HepG2 (cell line): ENCODE data around the gene CHKB. TPM values are rescaled to one million over a fixed set of nuclear protein-coding genes. Genes with fewer than 3 reads are reported as not detected.
A peak's percentile ranks its signal among the peaks of the same experiment; 100 is the strongest.

Source experiments
- ATF6 ChIP-seq: sonication (generic); formaldehyde crosslinking; conservative IDR thresholded peaks from 2 replicates; pipeline ENCODE4 v1.4.0; 2020; ENCODE audit warnings: missing genetic modification reagents
- PCBP2 ChIP-seq: fragments of 200-400 bp; formaldehyde crosslinking; optimal IDR thresholded peaks from 2 replicates; pipeline ENCODE3; 2018; ENCODE audit warnings: low read length, low read depth; ENCODE audit not compliant: poor library complexity, severe bottlenecking
- RAD21 ChIP-seq: fragments of 450-650 bp; formaldehyde crosslinking; IDR thresholded peaks from 2 replicates; pipeline ENCODE4 v1.5.0; 2020; ENCODE audit warnings: mild to moderate bottlenecking
- SIX1 ChIP-seq: sonication (generic); formaldehyde crosslinking; IDR thresholded peaks from 2 replicates; pipeline ENCODE4 v1.4.0; 2020; ENCODE audit warnings: missing genetic modification reagents, borderline replicate concordance
- ZBTB43 ChIP-seq: sonication (generic); formaldehyde crosslinking; conservative IDR thresholded peaks from 2 replicates; pipeline ENCODE4 v1.4.0; 2020; ENCODE audit warnings: missing genetic modification reagents
- ZFP90 ChIP-seq: sonication (generic); formaldehyde crosslinking; IDR thresholded peaks from 2 replicates; pipeline ENCODE4 v1.8.0; 2022; ENCODE audit warnings: missing genetic modification reagents, mild to moderate bottlenecking, inconsistent platforms, borderline replicate concordance
- ZNF547 ChIP-seq: sonication (generic); formaldehyde crosslinking; IDR thresholded peaks from 2 replicates; pipeline ENCODE4 v1.5.1; 2020; ENCODE audit warnings: mild to moderate bottlenecking, missing genetic modification reagents
- ZSCAN21 ChIP-seq: sonication (generic); formaldehyde crosslinking; IDR thresholded peaks from 2 replicates; pipeline ENCODE4 v1.8.0; 2022; ENCODE audit warnings: mild to moderate bottlenecking, missing genetic modification reagents, moderate library complexity, borderline replicate concordance
- ZSCAN31 ChIP-seq: sonication (generic); formaldehyde crosslinking; IDR thresholded peaks from 2 replicates; pipeline ENCODE4 v1.5.0; 2020; ENCODE audit warnings: low read depth, mild to moderate bottlenecking, missing genetic modification reagents
- polyA plus RNA-seq, 8 experiments: library from polyadenylated mRNA; depleted of rRNA in 3 of 8; stranded (reverse) in 7 of 8; unstranded in 1 of 8; fragments of >200 nt; fragmentation: Illumina TruSeq in 4 of 8; extraction: Trizol in 4 of 8; gene quantifications; 2 replicates each; pipeline versions ENCODE4 v1.2.1 to v1.2.3, GENCODE V29; 2011 to 2016; ENCODE audit warnings: low read depth in 4 of 8, missing spikeins in 1 of 8, mixed read lengths in 1 of 8; ENCODE audit not compliant: insufficient read depth in 1 of 8
- total RNA-seq, 5 experiments: library from RNA; depleted of rRNA; stranded (reverse); fragments of >200 nt; fragmentation: Illumina TruSeq; extraction: Trizol; gene quantifications; 2 replicates each; pipeline ENCODE4 v1.2.3, GENCODE V29; 2016; ENCODE audit warnings: low read depth in 1 of 5
- TF ChIP-seq, protein P1 (sequence below): sonication (generic); formaldehyde crosslinking; IDR thresholded peaks from 2 replicates; pipeline ENCODE4 v1.8.1; 2023; ENCODE audit warnings: mild to moderate bottlenecking, missing genetic modification reagents
- TF ChIP-seq, protein P2 (sequence below), 2 experiments: sonication (generic) in 1 of 2; formaldehyde crosslinking in 1 of 2; IDR thresholded peaks; 2 replicates each; pipeline versions ENCODE4 v1.6.1 to v1.9.0; 2014 to 2022; ENCODE audit warnings: antibody characterized with exemption in 1 of 2, borderline replicate concordance in 1 of 2, inconsistent platforms in 1 of 2, low read depth in 1 of 2, missing genetic modification reagents in 1 of 2
- TF ChIP-seq, protein P3 (sequence below): sonication (generic); formaldehyde crosslinking; IDR thresholded peaks from 2 replicates; pipeline ENCODE4 v1.5.0; 2020; ENCODE audit warnings: mild to moderate bottlenecking, missing genetic modification reagents

CHKB gene
- total and polyA plus RNA-seq, 2 of the 13 experiments (the other 11 are each of a cell fraction or from before 2014, with no cell fraction given), result 24.5 to 42.7 TPM

GRCh38 chr22:50627642-50628542, 45.2 kb upstream of the CHKB start, which contains the start of gene ARSA (continued):
- TF ChIP-seq, protein P1, sequence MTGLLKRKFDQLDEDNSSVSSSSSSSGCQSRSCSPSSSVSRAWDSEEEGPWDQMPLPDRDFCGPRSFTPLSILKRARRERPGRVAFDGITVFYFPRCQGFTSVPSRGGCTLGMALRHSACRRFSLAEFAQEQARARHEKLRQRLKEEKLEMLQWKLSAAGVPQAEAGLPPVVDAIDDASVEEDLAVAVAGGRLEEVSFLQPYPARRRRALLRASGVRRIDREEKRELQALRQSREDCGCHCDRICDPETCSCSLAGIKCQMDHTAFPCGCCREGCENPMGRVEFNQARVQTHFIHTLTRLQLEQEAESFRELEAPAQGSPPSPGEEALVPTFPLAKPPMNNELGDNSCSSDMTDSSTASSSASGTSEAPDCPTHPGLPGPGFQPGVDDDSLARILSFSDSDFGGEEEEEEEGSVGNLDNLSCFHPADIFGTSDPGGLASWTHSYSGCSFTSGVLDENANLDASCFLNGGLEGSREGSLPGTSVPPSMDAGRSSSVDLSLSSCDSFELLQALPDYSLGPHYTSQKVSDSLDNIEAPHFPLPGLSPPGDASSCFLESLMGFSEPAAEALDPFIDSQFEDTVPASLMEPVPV (CRISPR knock-in tag), result 0 out of 2 replicates have a peak, but pooled peaks have one; percentile 22
- TF ChIP-seq ZSCAN21 (CRISPR knock-in tag) (peak; percentile 77; the same call in 1 of the 2 replicates), ZNF547 (CRISPR knock-in tag) (peak; percentile 35; the same call in 1 of the 2 replicates), SIX1 (no peak), ATF6 (CRISPR knock-in tag) (no peak), ZSCAN31 (CRISPR knock-in tag) (0 out of 2 replicates have a peak, but pooled peaks have one; percentile 11), PCBP2 (no peak), ZFP90 (CRISPR knock-in tag) (peak; percentile 84), ZBTB43 (CRISPR knock-in tag) (0 out of 2 replicates have a peak, but pooled peaks have one; percentile 23), RAD21 (CRISPR knock-in tag) (peak; percentile 63)
- TF ChIP-seq, protein P2, sequence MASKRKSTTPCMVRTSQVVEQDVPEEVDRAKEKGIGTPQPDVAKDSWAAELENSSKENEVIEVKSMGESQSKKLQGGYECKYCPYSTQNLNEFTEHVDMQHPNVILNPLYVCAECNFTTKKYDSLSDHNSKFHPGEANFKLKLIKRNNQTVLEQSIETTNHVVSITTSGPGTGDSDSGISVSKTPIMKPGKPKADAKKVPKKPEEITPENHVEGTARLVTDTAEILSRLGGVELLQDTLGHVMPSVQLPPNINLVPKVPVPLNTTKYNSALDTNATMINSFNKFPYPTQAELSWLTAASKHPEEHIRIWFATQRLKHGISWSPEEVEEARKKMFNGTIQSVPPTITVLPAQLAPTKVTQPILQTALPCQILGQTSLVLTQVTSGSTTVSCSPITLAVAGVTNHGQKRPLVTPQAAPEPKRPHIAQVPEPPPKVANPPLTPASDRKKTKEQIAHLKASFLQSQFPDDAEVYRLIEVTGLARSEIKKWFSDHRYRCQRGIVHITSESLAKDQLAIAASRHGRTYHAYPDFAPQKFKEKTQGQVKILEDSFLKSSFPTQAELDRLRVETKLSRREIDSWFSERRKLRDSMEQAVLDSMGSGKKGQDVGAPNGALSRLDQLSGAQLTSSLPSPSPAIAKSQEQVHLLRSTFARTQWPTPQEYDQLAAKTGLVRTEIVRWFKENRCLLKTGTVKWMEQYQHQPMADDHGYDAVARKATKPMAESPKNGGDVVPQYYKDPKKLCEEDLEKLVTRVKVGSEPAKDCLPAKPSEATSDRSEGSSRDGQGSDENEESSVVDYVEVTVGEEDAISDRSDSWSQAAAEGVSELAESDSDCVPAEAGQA (IDR thresholded peaks at IDR 0.05; ENCODE audit: low read depth), result 0 out of 2 replicates have a peak, but pooled peaks have one; percentile 43
- TF ChIP-seq, protein P2 (CRISPR knock-in tag; IDR thresholded peaks at IDR 0.05; ENCODE audit: borderline replicate concordance), result peak; percentile 57; the same call in 1 of the 2 replicates
- TF ChIP-seq, protein P3, sequence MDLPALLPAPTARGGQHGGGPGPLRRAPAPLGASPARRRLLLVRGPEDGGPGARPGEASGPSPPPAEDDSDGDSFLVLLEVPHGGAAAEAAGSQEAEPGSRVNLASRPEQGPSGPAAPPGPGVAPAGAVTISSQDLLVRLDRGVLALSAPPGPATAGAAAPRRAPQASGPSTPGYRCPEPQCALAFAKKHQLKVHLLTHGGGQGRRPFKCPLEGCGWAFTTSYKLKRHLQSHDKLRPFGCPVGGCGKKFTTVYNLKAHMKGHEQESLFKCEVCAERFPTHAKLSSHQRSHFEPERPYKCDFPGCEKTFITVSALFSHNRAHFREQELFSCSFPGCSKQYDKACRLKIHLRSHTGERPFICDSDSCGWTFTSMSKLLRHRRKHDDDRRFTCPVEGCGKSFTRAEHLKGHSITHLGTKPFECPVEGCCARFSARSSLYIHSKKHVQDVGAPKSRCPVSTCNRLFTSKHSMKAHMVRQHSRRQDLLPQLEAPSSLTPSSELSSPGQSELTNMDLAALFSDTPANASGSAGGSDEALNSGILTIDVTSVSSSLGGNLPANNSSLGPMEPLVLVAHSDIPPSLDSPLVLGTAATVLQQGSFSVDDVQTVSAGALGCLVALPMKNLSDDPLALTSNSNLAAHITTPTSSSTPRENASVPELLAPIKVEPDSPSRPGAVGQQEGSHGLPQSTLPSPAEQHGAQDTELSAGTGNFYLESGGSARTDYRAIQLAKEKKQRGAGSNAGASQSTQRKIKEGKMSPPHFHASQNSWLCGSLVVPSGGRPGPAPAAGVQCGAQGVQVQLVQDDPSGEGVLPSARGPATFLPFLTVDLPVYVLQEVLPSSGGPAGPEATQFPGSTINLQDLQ (CRISPR knock-in tag), result no peak
